AG04450 (cell line): Measurements from ENCODE around the gene TRAF2. TPM values are rescaled to one million over a fixed set of nuclear protein-coding genes. Genes with fewer than 3 reads are reported as not detected.

ENCODE experiments used
- CTCF ChIA-PET: fragments of 300-600, 350-600 bp; formaldehyde crosslinking; extraction: SDS; loops from one replicate; lab custom pipeline; 2022; ENCODE audit warnings: antibody characterized with exemption, inconsistent platforms; lab: Charles Lee
- POLR2A ChIA-PET: fragments of 350-600 bp; formaldehyde crosslinking; extraction: SDS; loops from one replicate; lab custom pipeline; 2021; ENCODE audit warnings: antibody characterized with exemption, inconsistent platforms; lab: Yijun Ruan, JAX
- DNase-seq: peaks from one replicate; pipeline ENCODE4 v3.0.0-alpha.2; 2011; ENCODE audit warnings: low read depth, low spot score
- H3K27ac ChIP-seq: one replicate; pipeline ENCODE4 v1.5.1; 2012; ENCODE audit warnings: low read depth, low read length, control low read depth
- H3K27me3 ChIP-seq: one replicate; pipeline ENCODE4 v1.6.0; 2012; ENCODE audit warnings: low read length; ENCODE audit not compliant: control insufficient read depth, insufficient read depth
- H3K4me3 ChIP-seq: 2 replicates; pipeline ENCODE4 v1.5.1; 2011; ENCODE audit warnings: mild to moderate bottlenecking, low read depth, low read length, control low read depth
- H3K9me3 ChIP-seq: 2 replicates; pipeline ENCODE4 v1.5.1; 2012; ENCODE audit warnings: low read length; ENCODE audit not compliant: control insufficient read depth, insufficient read depth
- polyA plus RNA-seq: library from polyadenylated mRNA; depleted of rRNA; stranded (reverse); fragments of >200 nt; gene quantifications from 2 replicates; pipeline ENCODE4 v1.2.3, GENCODE V29; 2011
- TF ChIP-seq, protein P1 (sequence below): IDR thresholded peaks from 2 replicates; pipeline ENCODE4 v1.5.1; 2011; ENCODE audit warnings: low read depth, low read length, control low read depth, inconsistent platforms

Gene TRAF2
- polyA plus RNA-seq, 1 experiment: 6.1 TPM

DNA sequence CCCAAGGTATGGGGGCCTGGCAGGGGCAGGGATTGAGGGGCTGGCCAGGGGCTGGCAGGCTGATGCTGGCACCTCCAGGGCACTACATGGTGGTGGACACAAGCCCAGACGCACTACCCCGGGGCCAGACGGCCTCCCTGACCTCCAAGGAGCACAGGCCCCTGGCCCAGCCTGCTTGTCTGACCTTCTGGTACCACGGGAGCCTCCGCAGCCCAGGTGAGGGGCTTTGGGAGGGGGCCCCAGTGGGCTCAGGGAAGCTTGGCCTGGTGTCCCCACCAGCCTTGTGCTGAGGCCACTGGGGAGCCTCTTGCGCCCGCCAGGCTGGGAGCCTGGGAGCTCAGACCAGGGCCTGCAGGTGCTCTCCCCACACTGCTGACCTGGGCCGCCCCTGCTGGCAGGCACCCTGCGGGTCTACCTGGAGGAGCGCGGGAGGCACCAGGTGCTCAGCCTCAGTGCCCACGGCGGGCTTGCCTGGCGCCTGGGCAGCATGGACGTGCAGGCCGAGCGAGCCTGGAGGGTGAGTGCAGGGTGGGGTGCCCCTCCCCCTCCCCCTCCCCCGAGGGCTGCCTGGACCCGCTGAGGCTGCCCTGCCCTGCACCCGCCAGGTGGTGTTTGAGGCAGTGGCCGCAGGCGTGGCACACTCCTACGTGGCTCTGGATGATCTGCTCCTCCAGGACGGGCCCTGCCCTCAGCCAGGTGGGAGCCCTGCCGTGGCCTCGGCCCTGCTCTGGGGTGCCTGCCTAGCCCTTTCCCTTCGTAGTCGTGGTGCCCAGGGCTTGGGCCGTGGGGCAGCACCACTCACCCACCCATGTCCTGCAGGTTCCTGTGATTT is 28.5 kb upstream of the TRAF2 start:
- no peak for DNase-seq
- no peaks in the 10 kb centered on the region for H3K27me3 ChIP-seq
- H3K9me3 ChIP-seq: no peaks in the 10 kb centered on the region
- no peak overlapping the region for H3K4me3 ChIP-seq
- ChIA-PET POLR2A (interaction anchor here (0.6 kb wide), 1 partner anchor 14 kb away, joined by 3 read pairs; no protein-coding TSS in a partner anchor), CTCF (interaction anchor here (0.7 kb wide), 1 partner anchor 15 kb away, joined by 3 read pairs; the partner anchor contains the start of gene AJM1)
- H3K27ac ChIP-seq: no peak overlapping the region
- TF ChIP-seq, protein P1, sequence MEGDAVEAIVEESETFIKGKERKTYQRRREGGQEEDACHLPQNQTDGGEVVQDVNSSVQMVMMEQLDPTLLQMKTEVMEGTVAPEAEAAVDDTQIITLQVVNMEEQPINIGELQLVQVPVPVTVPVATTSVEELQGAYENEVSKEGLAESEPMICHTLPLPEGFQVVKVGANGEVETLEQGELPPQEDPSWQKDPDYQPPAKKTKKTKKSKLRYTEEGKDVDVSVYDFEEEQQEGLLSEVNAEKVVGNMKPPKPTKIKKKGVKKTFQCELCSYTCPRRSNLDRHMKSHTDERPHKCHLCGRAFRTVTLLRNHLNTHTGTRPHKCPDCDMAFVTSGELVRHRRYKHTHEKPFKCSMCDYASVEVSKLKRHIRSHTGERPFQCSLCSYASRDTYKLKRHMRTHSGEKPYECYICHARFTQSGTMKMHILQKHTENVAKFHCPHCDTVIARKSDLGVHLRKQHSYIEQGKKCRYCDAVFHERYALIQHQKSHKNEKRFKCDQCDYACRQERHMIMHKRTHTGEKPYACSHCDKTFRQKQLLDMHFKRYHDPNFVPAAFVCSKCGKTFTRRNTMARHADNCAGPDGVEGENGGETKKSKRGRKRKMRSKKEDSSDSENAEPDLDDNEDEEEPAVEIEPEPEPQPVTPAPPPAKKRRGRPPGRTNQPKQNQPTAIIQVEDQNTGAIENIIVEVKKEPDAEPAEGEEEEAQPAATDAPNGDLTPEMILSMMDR: no peak

DNA sequence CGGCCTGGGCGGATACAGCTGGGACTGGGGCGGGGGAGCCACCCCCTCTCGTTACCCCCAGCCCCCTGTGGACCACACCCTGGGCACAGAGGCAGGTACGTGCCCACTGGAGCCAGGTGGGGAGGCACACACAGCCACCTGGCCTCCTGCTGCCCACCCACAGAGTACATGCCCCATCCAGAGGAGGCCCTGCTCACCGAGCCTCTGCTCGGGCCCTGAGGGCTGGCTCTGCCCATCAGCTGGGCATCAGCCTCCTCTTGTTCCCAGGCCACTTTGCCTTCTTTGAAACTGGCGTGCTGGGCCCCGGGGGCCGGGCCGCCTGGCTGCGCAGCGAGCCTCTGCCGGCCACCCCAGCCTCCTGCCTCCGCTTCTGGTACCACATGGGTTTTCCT is 27.9 kb upstream of the TRAF2 start:
- DNase-seq: no peak
- Histone ChIP-seq H3K9me3 (no peaks in the 10 kb centered on the region), H3K27ac (peak overlapping the region; percentile 11), H3K4me3 (no peak overlapping the region), H3K27me3 (no peaks in the 10 kb centered on the region)
- CTCF ChIA-PET: no interaction called here
- TF ChIP-seq, protein P1: no peak
- POLR2A ChIA-PET: no interaction called here

DNA sequence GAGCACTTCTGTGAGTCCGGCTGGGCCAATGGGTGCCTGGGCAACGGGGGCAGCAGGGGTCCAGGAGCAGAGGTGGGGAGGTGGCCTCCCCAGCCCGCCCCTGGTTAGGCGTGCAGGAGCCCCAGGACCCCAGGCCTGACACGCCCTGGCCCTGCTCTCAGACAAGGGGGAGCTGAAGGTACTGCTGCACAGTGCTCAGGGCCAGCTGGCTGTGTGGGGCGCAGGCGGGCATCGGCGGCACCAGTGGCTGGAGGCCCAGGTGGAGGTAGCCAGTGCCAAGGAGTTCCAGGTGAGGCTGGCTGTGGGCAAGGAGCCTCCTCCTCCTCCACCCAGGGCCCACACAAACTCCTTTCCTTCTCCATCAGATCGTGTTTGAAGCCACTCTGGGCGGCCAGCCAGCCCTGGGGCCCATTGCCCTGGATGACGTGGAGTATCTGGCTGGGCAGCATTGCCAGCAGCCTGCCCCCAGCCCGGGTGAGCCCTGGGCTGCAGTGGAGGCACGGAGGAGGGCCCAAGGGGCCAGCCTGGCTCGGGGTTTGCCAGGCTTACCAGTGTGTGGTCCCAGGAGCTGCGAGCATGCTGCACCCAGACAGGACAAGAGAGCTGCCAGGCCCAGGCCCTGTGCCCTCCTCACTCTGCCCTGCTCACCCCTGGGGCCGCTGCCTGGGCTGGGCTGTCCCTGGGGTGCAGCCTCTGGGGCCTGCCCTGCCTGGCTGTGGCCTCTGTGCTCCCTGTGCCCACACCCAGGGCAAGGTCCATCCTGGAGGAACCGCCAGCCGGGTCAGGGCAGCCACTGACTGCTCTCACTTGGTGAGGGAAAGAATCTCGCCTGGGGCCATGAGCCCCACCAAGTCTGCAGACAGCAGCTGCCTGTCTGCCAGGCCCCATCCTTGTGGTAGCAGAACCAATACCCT is 27.2 kb upstream of the TRAF2 start:
- CTCF ChIA-PET: no interaction called here
- Histone ChIP-seq H3K27ac (peak overlapping the region; percentile 11), H3K9me3 (no peaks in the 10 kb centered on the region), H3K4me3 (no peak overlapping the region), H3K27me3 (no peaks in the 10 kb centered on the region)
- POLR2A ChIA-PET: interaction anchor here (0.6 kb wide), 1 partner anchor 13 kb away, joined by 4 read pairs; no protein-coding TSS in a partner anchor
- TF ChIP-seq, protein P1: no peak
- DNase-seq: no peak

DNA sequence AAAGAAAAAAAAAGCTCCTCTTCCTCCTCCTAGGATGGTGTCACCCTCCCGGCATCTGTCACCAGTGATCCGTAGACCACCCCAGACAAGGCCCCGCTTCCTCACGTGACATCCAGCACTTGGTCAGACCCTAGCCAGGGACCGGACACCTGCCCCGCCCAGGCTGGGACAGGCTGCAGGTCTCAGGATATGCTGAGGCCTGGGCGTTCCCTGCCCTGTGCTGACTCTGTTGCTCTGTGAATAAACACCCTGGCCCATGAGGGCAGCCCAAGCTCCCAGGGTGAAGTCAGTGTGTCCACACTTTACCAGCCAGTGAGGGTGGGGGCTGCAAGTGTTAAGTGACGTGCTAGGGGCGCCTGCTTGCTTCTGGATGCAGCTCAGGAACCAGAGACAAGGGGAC is 25.8 kb upstream of the TRAF2 start:
- Histone ChIP-seq H3K4me3 (no peak overlapping the region), H3K27ac (no peak overlapping the region), H3K27me3 (no peaks in the 10 kb centered on the region), H3K9me3 (no peaks in the 10 kb centered on the region)
- TF ChIP-seq, protein P1: no peak
- CTCF ChIA-PET: interaction anchor here (1.2 kb wide), 1 partner anchor 18 kb away, joined by 3 read pairs; the partner anchor contains the start of gene AJM1
- POLR2A ChIA-PET: no interaction called here
- no peak for DNase-seq
